ENCODE data around the gene SLC38A1. TPM values are rescaled to one million over a fixed set of nuclear protein-coding genes. Genes with fewer than 3 reads are reported as not detected.

SLC38A1 gene
- total RNA-seq, 6 donors from 2014 or later: 12.7 to 75.7 (median 49.9) TPM

GRCh38 chr12:46185686-46186085 is 83.2 kb downstream of the SLC38A1 start:
- ATAC-seq (ENCODE audit: low FRiP score in 2 of 2) (no peak), DNase-seq (no peak)
- Histone ChIP-seq H3K27ac (no peak overlapping the region), H3K4me3 (no peak overlapping the region), H3K4me1 (peaks cover 0 to 8% (median 2%) of the 10 kb centered on the region in 4 donors), H3K36me3 (no peaks in the 10 kb centered on the region), H3K9me3 (no peaks in the 10 kb centered on the region), H3K27me3 (no peaks in the 10 kb centered on the region)
- WGBS, 2 donors: 92 to 95% methylated on average over 3 of the region's 3 CpGs
- TF ChIP-seq CTCF (IDR thresholded peaks at IDR 0.05) (no peak), POLR2AphosphoS5 (IDR thresholded peaks at IDR 0.05) (no peak), EP300 (IDR thresholded peaks at IDR 0.05) (no peak), POLR2A (IDR thresholded peaks at IDR 0.05) (no peak)

GRCh38 chr12:46184798-46185595 is 83.8 kb downstream of the SLC38A1 start:
- H3K27me3 ChIP-seq: no peaks in the 10 kb centered on the region
- H3K4me3 ChIP-seq: no peak overlapping the region
- H3K36me3 ChIP-seq: no peaks in the 10 kb centered on the region
- WGBS, 2 donors: 85 to 90% methylated on average over 13 of the region's 13 CpGs
- ATAC-seq (ENCODE audit: low FRiP score in 2 of 2) (no peak), DNase-seq (no peak)
- H3K27ac ChIP-seq: no peak overlapping the region
- no peak for TF ChIP-seq EP300 (IDR thresholded peaks at IDR 0.05)
- H3K9me3 ChIP-seq: no peaks in the 10 kb centered on the region
- H3K4me1 ChIP-seq: peaks cover 0 to 8% (median 2%) of the 10 kb centered on the region in 4 donors

- Histone ChIP-seq H3K27me3 (no peaks in the 10 kb centered on the region), H3K4me1 (peaks cover 0 to 8% (median 2%) of the 10 kb centered on the region in 4 donors), H3K4me3 (no peak overlapping the region), H3K27ac (no peak overlapping the region), H3K36me3 (no peaks in the 10 kb centered on the region), H3K9me3 (no peaks in the 10 kb centered on the region)
- DNase-seq (no peak), ATAC-seq (ENCODE audit: low FRiP score in 2 of 2) (no peak)
- WGBS, 2 donors: 57 to 65% methylated on average over 2 of the region's 2 CpGs
- TF ChIP-seq CTCF (IDR thresholded peaks at IDR 0.05): no peak
- TF ChIP-seq POLR2A (IDR thresholded peaks at IDR 0.05): no peak
- no peak for TF ChIP-seq POLR2AphosphoS5 (IDR thresholded peaks at IDR 0.05)
- no peak for TF ChIP-seq EP300 (IDR thresholded peaks at IDR 0.05)
Measured at GRCh38 chr12:46183112-46183511, 85.7 kb downstream of the SLC38A1 start.

GRCh38 chr12:46181465-46181864 is 87.4 kb downstream of the SLC38A1 start:
- ATAC-seq (ENCODE audit: low FRiP score in 2 of 2) (no peak), DNase-seq (no peak)
- 89 to 100% methylated on average over 1 of the region's 1 CpG for WGBS, 2 donors

More at GRCh38 chr12:46181465-46181864, 87.4 kb downstream of the SLC38A1 start:
- no peaks in the 10 kb centered on the region for H3K36me3 ChIP-seq
- no peak overlapping the region for H3K4me3 ChIP-seq
- no peaks in the 10 kb centered on the region for H3K4me1 ChIP-seq
- no peak for TF ChIP-seq POLR2AphosphoS5 (IDR thresholded peaks at IDR 0.05)
- no peak for TF ChIP-seq POLR2A (IDR thresholded peaks at IDR 0.05)
- no peak for TF ChIP-seq CTCF (IDR thresholded peaks at IDR 0.05)
- no peak for TF ChIP-seq EP300 (IDR thresholded peaks at IDR 0.05)
- H3K9me3 ChIP-seq: no peaks in the 10 kb centered on the region
- no peaks in the 10 kb centered on the region for H3K27me3 ChIP-seq
- H3K27ac ChIP-seq: no peak overlapping the region

All from upper lobe of left lung (tissue), 6 donors.